Lower leg skin (tissue), 3 donors: Measurements from ENCODE around the gene SOWAHD.

Experiments
- CTCF ChIP-seq, 3 donors: fragments of 450-650 bp; IDR thresholded peaks; one replicate each; pipeline ENCODE4 v1.5.1; 2016; ENCODE audit warnings: antibody characterized with exemption in 3 of 3, mild to moderate bottlenecking in 3 of 3, moderate library complexity in 2 of 3
- POLR2A ChIP-seq, 2 donors: fragments of 450-650 bp; IDR thresholded peaks; one replicate each; pipeline ENCODE4 v1.6.1; 2016 to 2017; ENCODE audit warnings: antibody characterized with exemption in 2 of 2, mild to moderate bottlenecking in 1 of 2, moderate library complexity in 1 of 2

DNA sequence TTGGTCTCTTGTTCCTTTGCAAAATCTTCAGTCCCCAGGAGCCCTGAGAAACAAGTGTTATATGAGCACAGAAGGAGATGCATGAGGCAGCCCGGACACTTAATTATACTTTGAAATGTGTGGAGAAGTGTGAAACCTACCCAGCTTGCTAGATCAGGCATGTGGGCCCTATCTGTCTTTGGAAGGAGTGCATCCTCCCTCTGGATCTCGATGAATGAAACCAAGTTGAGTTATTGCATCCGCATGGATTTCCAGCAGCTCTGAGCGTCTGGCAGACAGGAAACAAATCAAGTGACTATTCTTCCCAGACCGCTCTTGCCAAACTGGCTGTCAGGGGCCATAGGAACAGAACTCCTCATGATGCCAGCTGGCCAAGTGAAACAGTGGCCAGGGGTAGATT is 19.6 kb upstream of the SOWAHD start:
- TF ChIP-seq CTCF (IDR thresholded peaks at IDR 0.05) (no peak), POLR2A (IDR thresholded peaks at IDR 0.05) (no peak)
